ENCODE measurements around the gene SPON1. TPM values are rescaled to one million over a fixed set of nuclear protein-coding genes. Genes with fewer than 3 reads are reported as not detected.

SPON1 gene
- total and polyA plus RNA-seq, 2 of the 8 experiments (the other 6 are each of a cell fraction or from before 2014, with no cell fraction given): 1.5 to 5.4 TPM

GRCh38 chr11:14041565-14041964 is 79.0 kb downstream of the SPON1 start (continued):
- TF ChIP-seq KDM1A (IDR thresholded peaks at IDR 0.05; ENCODE audit: borderline replicate concordance, low read length): no peak
- no peak for TF ChIP-seq TEAD4 (IDR thresholded peaks at IDR 0.05; ENCODE audit: low read depth, low read length)
- TF ChIP-seq CTCF (IDR thresholded peaks at IDR 0.05; ENCODE audit: control extremely low read depth in 1 of 3, insufficient read depth in 1 of 3, low read depth in 1 of 3, low read length in 3 of 3): no peak
- TF ChIP-seq SP4 (IDR thresholded peaks at IDR 0.05; ENCODE audit: low read length): no peak
- no peak for TF ChIP-seq JUN (IDR thresholded peaks at IDR 0.05; ENCODE audit: low read depth, low read length)
